GM20000 (cell line): ENCODE measurements around the gene SIGLEC8.

Source experiments
- DNase-seq: peaks from one replicate; pipeline ENCODE4 v3.0.0; 2012; ENCODE audit warnings: low spot score
- TF ChIP-seq, protein P1 (sequence below): IDR thresholded peaks from 2 replicates; pipeline ENCODE4 v1.5.1; 2012; ENCODE audit warnings: mild to moderate bottlenecking, control low read depth; ENCODE audit errors: extremely low read depth, missing control alignments

SIGLEC8 gene

DNA sequence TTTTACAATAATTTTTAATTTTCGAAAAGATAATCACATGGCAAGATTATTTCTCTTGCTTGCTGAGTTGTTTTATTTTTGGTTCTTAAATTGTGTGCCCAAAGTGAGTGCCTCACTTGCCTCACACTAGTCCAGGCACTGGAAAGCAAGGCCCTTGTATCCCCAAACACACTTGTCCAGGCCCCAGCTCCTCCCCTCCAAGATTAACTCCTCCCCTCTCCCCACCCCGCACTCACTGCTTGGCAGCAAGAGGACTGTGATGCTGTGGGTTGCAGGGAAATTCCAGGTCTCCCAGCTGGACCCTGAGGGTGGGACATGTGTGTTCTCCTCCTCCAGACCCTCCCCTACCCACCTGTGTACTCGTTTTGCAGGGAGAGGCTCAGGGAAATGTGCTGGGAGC lies 39.4 kb upstream of the SIGLEC8 start:
- TF ChIP-seq, protein P1, sequence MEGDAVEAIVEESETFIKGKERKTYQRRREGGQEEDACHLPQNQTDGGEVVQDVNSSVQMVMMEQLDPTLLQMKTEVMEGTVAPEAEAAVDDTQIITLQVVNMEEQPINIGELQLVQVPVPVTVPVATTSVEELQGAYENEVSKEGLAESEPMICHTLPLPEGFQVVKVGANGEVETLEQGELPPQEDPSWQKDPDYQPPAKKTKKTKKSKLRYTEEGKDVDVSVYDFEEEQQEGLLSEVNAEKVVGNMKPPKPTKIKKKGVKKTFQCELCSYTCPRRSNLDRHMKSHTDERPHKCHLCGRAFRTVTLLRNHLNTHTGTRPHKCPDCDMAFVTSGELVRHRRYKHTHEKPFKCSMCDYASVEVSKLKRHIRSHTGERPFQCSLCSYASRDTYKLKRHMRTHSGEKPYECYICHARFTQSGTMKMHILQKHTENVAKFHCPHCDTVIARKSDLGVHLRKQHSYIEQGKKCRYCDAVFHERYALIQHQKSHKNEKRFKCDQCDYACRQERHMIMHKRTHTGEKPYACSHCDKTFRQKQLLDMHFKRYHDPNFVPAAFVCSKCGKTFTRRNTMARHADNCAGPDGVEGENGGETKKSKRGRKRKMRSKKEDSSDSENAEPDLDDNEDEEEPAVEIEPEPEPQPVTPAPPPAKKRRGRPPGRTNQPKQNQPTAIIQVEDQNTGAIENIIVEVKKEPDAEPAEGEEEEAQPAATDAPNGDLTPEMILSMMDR = no peak
- DNase-seq = no peak

DNA sequence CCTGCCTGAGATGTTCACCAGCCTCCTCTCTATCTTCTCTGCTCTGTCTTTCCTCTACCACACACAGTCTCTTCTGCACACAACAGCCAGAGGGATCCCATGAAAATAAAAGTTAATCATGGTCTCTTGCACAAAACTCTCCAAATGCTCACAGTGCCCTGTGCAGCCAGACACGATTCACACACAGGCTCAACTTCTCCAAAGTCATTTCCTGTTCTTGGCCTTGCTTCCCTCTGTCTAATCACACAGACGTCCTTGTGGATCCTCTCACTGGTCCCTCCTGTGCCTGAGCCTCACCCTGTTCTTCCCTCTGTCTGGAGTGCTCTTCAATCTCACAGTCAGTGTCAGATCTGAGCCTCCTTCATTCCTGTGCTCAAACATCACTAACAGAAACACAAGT lies 35.5 kb upstream of the SIGLEC8 start:
- no peak for DNase-seq
- TF ChIP-seq, protein P1 = no peak

DNA sequence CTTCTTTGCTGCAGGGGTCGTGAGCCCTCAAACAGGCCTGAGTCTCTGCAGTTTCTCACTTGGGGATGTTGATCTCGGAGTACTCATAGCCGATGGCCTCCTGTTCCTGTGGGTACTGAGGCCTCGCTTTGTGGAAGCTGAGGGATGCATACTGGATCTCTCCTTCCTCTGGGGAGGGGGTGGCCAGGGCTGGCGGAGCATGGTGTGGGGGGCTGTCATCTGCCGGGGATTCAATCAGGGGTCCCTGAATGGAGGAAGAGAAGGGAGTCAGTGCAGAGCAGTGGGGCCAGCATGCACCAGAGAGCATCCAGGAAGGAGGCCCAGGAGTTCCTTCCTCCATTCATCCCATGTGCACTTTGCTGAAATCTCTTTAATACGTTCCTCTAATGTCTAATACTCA lies 33.3 kb upstream of the SIGLEC8 start:
- no peak for DNase-seq
- TF ChIP-seq, protein P1 = no peak

- DNase-seq = no peak
- TF ChIP-seq, protein P1 = no peak
Observed at GRCh38 chr19:51490676-51491075, 32.4 kb upstream of the SIGLEC8 start.

- TF ChIP-seq, protein P1 = no peak
- DNase-seq = no peak
Observed at GRCh38 chr19:51489113-51489512, 30.9 kb upstream of the SIGLEC8 start.

GRCh38 chr19:51488491-51488890 lies 30.2 kb upstream of the SIGLEC8 start:
- TF ChIP-seq, protein P1 = no peak
- no peak for DNase-seq

GRCh38 chr19:51485960-51486660 lies 27.9 kb upstream of the SIGLEC8 start:
- TF ChIP-seq, protein P1 = no peak
- no peak for DNase-seq
